KG1 (cell line): ENCODE results near the gene CISH.

ENCODE experiments used
- DNase-seq: peaks from one replicate; lab custom pipeline; 2025; lab: John Stamatoyannopoulos, UW

CISH gene

DNA sequence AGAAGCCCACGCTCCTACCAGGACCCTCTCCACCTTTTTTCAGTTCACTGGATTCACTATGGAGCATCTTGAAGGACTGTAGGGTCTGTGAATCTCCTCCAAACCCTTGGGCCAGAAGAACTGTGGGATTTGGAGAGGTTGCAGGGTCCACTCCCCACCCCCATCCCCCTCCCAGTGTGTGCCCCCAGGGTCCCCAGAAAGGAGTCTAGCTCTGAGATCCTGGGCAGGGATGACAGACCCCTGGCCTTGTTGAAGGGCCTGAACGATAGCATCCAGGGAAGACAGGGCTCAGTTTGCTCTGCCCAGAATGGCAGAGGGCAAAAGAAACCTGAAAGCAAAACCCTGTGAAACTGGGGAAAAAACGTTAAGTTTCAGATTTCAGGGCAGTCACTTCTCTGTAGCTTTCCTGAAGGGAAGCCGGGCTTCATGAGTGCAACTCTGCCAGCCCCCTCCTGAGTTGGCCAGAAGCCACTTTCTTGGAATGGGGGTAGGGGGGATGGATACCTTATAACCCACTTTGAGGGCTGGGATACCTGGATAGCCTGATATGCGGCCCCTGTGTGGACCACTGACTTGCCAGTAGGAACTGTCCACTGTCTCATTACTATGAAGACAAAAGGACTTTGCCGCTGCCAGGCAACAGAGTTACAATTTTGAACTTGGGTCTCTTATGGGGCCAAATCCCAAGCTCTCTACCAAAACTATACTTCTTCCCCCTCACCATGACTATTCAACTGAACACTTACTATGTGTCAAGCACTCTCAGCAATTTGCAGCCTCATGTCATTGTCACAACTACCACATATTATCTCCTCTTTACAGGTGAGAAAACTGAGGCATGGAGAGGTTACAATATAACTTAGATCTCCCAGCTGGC is 1.6 kb upstream of the CISH start:
- DNase-seq = no peak

DNA sequence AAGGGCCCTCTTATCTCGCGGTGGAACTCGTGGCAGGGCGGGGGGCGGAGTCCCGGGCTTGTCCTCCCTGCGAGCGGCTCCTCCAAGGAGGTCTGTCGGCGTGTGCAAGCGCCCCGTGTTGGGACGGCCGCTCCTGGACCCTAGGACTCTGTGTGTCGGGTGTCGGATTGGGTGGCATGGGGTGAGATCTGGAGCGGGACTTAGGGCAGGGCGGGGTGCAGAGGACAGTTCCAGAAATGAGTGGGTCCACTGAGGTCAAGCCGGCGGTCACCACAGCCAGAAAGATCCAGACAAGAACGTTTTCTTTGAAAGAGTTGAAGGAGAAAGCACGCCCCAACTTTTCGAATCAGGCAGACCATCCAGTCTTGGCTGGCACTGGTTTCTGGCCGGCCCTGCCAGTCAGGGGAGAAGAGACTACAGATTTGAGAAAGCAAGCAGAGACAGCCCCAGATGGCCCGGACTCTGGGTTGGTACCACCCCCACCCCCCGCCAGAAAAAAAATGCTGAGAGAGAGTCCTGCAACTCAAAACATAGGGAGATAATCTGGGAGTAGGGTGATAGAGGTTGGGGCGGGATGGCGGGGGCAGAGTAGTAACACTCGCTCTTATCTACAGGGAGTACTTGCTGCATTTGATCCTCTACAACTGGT is 784 bp upstream of the CISH start:
- no peak for DNase-seq

DNA sequence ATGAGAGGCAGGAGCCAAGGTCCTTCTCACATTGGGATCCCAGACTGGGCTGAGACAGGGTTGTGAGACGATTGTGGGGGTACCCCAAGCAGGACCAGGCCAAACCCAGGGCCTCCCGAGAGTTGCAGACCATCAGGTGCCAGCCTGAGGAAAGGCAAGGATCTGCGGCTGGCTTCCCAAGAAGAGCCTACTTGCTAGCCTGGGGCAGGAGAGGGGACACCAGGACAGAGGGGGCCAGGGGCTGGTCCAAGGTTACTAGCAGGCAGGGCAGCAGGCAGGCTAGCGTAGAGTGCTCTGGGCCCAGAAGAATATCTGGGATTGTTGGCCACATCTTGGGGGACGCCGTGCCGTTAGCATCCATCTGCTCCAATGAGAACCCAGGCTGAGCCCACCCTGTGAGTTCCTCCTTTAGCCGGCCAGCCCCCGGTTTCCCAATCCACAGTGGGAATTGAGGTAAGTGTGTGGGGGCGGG is 546 bp downstream of the CISH start:
- DNase-seq = no peak

DNA sequence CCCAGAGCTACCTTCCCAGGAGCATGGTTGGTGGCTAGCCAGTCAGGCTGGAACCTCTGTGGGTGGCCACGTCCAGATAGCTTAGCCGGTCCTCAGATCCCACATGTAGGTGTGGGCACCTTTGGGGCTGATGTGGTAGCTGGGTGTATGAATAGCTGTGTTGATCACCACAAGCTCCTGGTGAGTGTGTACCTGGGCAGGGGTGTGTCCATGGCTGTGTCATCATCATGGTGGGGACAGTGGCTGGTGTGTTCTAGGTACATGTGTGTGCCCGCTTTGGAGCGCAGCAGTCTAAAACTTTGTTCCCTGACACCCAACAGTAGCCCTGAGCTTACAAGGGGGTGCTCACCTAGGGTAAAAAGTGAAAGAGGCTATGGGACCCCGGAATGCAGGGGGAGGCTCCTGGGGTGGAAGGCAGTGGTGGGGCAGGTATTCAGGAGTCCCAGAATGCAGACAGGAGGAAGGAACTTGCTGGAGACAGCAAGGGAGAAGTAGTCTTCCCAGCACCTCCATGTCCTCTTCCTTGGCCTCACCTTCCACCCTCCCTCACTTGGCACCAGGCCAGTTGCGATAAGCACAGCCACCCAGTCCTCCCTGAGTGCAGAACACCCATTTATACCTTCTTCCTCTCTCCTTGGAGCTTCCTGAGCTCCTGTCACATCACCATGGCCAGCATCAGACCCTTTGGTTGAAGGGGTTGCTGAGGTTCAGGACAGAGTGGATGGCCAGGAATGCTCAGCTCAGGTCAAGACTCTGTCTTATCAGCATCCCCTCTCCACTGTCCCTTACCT is 1.2 kb downstream of the CISH start:
- DNase-seq = no peak

DNA sequence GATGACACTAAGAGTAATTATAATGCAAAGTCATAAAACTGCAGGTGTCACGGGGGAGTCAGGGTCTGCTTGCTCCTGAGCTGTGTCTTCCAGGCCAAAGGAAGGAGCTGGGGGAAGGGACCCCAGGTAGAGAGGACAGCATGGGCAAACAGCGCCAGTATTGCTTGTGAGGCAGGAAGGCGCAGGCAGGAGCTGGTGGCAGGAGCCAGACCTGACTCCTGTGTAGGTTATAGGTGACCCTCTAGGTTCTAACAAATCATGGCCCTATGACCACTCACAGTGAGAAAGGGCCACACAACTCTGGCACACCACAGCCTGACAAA is 1.9 kb downstream of the CISH start:
- DNase-seq = no peak

DNA sequence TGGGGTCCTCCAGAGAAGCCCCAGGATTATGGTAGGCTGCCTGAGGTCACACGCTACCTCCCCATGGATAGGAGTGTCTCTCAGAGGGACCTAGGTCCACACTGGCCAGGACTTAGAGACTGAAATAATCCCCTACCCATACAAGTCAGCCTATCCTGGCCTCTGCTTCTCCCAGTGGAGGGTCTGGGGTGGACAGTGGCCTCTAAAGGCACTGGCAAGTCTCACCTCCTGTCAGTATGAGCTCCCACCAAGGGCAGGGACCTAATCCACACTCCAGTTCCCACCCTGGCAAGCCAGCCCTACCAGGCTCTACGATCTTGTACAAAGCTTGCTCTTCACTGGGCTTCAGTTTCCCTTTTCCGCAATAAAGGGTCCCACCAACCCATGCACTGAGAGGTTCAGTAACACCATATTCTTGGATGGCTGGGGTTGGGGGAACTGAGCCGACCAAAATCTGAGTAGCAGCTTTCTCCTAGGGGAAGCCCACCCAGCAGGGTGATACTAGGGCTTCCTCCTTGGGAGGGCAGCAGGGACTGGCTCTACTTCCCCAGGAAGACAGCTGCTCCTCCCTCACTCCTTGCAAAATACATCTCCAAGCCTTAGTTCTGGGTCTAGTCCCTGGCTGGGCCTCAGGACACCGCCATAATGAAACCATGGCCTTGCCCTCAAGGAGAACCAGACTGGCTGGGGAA is 2.4 kb downstream of the CISH start:
- no peak for DNase-seq

DNA sequence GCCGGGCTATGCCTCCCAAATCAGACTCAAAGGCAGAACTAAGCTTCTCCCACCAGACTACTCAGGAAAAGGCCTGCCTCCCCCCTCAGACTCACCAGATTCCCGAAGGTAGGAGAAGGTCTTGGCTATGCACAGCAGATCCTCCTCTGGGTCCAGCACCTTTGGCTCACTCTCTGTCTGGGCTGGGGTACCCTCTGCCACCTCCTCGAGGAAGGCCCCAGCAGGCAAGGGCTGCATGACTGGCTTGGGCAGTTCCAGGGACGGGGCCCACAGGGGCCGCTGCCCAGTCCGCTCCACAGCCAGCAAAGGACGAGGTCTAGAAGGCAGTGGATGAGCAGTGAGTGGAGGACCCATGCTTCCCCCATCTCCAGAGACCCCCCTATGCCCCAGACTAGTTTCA is 3.3 kb downstream of the CISH start:
- DNase-seq = no peak

DNA sequence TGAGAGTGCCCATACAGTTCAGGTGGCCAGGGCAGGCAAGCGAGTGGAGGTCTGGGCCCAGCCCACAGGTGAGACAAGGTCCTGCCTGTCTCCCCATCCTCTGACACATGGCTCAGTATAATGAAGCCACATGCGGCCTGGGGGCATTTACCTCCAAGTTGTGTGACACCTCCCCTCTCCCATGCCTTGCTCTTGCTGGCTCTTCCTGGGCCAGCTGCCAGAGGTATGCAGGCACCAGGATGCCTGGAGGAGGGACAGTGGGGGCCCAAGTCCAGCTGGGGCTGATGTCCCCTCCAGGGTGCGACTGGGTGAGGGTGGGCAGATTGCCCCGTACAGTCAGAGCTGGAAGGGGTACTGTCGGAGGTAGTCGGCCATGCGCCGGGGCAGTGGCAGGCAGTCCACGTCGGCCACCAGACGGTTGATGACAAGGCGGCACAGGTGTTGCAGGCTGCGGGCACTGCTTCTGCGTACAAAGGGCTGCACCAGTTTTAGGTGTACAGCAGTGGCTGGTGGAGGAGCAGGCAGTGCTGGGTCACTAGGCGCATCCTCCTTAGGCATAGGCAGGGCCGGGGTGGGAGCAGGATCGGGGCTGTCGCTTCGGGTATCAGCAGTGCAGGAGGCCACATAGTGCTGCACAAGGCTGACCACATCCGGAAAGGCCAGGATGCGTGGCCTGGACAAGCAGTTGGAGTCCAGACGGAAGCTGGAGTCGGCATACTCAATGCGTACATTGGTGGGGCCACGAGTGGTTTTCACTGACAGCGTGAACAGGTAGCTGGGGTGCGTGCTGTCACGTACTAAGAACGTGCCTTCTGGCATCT is 4.1 kb downstream of the CISH start:
- no peak for DNase-seq

DNA sequence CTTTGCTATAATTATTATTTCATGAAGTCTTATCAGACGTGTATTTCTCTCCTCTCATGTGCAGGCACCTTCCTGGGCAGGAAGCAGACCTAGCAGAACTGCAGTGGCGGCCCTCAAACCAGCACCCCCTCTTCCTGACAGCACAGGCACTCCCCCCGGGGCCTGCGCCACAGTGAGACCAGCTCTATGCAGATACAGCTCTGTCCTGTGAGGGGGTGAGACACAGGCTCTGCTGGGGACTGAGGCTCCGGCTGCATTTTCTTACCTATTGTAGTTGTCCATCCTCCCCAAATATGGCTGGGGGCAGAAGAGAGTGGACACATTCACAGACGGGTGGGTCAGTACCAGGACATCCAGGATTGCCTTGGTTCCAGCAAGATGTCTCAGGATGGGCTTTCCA is 5.0 kb downstream of the CISH start:
- no peak for DNase-seq

DNA sequence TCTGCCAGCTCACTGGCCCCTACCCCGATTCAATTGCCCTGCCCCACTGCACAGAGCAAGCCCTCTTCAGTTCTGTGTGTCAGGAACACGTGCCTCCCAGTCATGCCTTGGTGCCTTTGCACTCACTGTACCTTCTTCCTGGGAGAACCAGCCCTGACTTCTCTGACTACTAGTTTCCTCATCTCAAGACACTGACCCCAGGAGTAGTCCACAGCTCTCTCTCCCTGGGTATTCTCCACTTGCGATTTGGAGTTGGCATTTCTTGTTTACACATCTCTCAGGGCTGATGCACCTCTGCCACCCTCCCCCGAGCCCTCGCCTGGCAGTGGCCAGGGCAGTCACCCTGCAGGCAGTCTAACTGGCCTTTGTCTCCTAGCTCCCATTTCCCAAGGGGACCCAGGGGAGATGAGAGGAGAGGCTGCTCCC is 5.7 kb downstream of the CISH start:
- no peak for DNase-seq

DNA sequence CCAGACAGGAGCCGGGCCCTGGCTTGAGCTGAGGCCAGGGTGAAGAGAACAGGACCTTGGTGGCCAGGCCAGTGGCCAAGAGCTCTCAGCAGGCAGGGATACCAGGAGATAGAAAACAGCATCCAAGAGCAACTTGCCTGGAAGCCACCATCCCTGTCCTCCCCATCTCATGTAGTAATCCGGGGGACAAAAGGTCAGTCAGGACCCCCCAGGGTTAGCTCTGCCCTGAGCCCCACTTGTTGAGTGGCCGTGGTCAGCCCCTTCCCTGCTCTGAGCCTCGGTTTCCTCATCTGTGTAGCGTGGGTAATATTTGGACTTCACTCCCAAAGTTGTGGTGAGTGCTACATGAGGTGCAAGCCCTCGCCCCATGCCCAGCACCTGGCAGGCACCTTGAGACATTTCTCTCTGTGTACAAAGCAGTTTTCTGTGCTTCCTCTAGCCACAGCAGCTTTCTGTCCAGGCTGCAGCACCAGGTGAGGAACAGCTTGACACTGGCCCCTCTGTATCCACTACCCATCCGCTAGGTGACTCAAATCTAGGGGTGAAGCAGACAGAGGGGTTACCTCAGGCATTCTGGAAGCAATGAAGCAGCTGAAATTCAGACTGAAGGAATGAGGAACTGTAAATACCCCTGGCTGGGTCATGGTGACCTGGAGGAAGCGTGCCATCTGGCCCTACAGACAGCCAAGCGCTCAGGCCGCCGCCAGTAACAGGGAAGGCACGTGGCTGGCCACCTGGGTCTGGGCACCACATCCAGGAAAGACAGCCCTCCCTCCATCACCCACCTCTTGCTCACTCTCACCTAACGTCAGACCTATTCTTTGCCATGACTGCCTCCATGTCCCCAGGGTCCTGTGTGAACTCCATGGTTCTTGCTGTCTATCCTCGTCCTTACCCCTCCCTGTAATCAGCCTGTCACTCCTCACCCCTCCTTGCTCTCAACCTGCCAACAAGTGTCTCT is 6.7 kb downstream of the CISH start:
- DNase-seq = no peak

DNA sequence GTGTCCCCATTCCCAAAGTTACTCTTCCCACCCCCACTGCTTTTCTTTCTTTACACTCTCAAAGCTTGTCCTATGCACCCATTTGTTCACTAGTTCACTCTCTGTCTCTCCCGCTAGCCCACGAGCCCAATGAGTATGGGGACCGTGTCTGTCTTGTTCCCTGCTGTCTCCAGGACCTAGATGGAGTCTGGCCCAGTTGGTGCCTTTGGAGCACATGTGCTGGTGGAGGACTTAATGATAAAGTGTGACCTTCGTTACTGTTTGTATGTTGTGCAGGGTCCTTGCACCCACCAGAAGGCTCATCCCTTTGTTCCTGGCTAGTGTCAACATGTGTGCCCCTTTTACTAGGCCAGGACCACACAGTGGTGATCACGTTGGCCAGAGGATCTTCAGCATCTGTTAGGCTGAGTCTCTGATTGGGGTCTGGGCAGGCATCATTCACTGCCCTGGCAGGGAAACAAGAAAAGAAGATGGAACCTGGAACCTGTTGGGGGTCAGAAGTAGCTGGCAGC is 7.4 kb downstream of the CISH start:
- no peak for DNase-seq

DNA sequence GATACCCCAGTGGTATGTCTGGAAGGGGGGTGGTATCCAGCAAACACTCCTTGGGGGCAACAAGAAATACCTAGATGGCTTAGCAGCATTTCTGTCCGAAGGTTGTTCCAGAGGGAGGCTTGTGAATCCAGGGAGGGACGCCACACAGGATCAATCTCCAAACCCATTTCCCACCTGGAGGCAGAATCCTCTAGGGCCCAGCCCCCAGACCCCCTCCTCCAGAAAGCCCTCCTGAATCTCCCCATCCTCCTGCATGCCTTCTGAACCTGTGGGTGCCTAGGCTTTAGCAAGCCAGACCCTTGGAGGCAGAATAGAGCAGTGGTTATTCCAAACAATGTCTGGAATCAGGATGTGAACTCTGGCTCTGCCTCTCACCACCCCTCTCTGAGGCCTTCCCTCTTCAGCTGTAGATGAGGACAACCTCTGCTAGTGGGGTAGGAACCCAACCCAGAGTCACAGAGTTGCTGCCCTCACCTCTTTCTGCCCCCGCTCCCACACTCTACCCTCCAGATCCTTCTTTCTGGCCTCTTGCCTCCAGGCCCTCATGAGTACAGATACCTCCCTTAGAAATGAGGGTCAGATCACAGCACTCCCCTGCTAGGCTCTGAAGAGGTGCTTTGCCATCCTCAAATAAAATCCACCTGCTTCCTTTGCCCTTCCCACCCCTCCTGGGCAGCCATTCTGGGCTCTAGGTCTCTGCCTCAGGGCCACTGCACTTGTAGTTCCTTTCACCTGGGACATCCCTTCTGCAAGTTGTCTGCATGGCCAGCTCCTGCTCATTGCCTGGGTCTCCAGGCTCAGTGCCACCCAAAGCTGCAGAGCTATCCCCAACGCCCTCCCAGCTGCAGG is 8.1 kb downstream of the CISH start:
- no peak for DNase-seq

DNA sequence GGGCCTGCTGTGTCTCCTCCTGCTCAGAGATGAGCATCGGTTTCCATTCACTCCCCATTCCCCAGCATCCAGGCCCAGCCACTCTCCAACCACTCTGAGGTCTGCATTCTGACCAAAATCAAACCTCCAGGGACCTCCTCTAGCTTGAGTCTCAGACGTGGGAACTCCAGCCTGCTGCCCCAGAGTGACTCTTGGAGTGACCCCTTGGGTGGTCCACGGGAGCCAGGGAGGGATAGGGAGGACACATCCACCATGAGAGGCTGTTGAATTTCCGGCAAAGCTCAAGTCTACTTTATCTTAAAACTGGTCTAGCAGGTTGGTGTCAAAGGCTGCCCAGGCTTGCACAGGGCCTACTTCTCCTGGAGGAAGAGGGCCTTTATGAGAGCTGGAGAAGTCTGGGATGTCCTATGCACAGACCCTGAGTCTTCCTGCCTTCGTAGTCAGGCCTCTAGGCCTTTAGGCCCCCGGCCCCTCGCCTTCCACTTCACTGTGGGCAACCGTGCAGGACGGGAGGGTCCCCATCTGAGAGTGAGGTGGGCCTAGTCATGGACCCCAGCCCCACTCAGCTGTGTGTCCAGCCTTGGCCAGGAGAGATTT is 8.9 kb downstream of the CISH start:
- DNase-seq = no peak

DNA sequence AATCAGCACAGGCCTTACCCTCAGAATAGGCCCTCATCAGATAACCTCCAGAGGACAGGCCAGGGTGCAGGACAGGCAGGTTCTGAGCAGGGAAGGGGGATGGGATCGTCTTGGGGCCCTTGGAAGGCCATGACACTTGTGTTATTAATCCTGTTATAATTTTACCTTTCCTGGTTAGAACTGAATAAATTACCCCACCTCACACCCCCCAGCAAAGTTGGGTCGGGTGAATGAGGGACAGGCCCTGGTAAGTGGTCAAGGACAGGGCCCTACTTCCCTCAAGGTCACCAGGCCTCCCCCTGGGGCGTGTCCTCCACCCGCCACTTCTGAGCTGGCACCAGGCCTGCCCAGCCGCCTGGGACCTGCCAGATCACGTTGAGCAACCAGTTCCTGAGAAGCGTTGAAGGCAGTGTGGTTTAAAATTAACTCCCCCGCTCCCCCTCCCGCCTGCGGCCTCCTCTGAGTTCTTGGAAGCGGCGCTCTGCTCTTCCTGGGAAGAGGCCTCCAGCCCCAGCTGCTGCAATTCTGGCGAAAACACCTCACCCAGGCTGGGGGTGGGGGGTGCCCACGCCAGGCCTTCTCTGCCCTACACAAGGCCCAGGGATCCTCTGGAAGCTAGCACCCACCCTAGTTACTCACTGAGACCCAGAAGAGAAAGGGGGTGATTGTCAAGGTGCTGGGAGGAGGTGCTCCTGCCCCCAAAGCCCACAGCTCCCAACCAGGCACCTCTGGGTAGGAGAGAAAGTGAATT is 10.6 kb downstream of the CISH start:
- peak; percentile 70 for DNase-seq

DNA sequence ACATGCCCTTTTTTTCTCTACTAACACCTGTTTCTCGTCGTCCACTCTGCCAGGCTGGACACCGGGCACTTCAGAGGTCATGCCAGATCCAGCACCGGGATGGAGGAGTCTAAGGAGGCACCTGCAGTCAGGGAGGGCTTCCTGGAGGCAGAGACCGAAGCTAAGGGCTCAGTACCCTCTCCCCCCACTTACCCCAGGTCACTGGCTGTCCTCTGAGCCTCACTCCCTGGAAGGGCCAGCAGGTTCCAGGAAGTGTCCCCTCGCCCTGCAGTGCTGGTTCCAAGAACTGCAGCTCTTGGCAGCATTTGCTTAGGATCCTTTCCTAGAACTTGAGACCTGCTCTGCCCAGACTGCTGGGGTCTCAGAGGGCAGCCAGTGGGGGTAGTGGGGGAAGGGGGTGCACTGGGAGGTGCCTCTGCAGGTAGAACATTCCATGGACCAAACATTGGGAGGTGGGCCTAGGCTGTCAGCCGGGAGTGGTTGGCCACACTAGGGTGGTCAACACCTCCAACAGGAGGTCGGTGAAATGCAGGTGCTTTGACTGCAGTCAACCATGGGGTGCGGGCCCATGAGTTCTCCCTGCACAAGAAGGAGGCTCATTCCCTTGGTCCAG is 11.3 kb downstream of the CISH start:
- DNase-seq = no peak

DNA sequence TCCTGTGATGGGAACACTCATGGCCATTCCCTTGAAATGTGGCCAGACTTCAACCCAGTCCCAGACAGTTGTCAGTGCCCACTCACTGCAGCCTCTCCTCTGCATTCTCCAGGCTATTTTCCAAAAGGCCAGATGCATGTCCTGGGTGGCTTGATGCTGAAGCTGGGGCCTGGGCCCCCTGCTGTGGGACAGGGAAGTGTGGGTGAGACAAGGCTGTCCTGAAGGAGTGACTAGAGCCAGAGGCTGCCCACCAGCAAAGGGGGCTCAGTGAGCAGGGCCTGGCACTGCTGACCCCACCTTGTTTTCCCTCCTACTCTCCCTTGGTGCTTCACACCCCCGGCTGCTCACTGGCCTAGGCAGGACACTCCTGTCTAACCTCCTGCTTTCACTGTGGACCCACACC is 11.9 kb downstream of the CISH start:
- DNase-seq = no peak
